Inferior parietal cortex (tissue), 1 donor: ENCODE data around the gene S100A14.
"Not testable (repeated sequence)": the region's sequence is repeated elsewhere in the genome, so short reads cannot be mapped to it uniquely, and the experiment has no call there.

Experiments used
- DNase-seq: peaks from one replicate; pipeline ENCODE4 v3.0.0-alpha.2; 2016; ENCODE audit errors: extremely low spot score

S100A14 gene

GRCh38 chr1:153587314-153587713, 28.8 kb downstream of the S100A14 start:
- DNase-seq = no peak

- DNase-seq = no peak
These were observed 29.8 kb downstream of the S100A14 start for GRCh38 chr1:153586347-153586746.

- no peak for DNase-seq
These were observed 31.1 kb downstream of the S100A14 start for GRCh38 chr1:153585006-153585405.

GRCh38 chr1:153583976-153584375, 32.1 kb downstream of the S100A14 start:
- no peak for DNase-seq

GRCh38 chr1:153583514-153583913, 32.6 kb downstream of the S100A14 start:
- DNase-seq = not testable (repeated sequence)

GRCh38 chr1:153582836-153583235, 33.3 kb downstream of the S100A14 start:
- not testable (repeated sequence) for DNase-seq

- no peak for DNase-seq
These were observed 37.2 kb downstream of the S100A14 start for GRCh38 chr1:153578936-153579335.

GRCh38 chr1:153578490-153578889, 37.6 kb downstream of the S100A14 start:
- no peak for DNase-seq

- DNase-seq = no peak
These were observed 38.5 kb downstream of the S100A14 start for GRCh38 chr1:153577624-153578051.

- no peak for DNase-seq
These were observed 39.0 kb downstream of the S100A14 start for GRCh38 chr1:153577138-153577537.

- not testable (repeated sequence) for DNase-seq
These were observed 40.6 kb downstream of the S100A14 start for GRCh38 chr1:153575497-153575896.

GRCh38 chr1:153575081-153575491, 41.0 kb downstream of the S100A14 start:
- DNase-seq = not testable (repeated sequence)

- DNase-seq = no peak
These were observed 42.8 kb downstream of the S100A14 start for GRCh38 chr1:153573351-153573750.

GRCh38 chr1:153572569-153573015, 43.5 kb downstream of the S100A14 start:
- peak; percentile 79 for DNase-seq

- DNase-seq = peak; percentile 15
These were observed 44.4 kb downstream of the S100A14 start for GRCh38 chr1:153571706-153572105.

GRCh38 chr1:153570874-153571273, 45.3 kb downstream of the S100A14 start:
- no peak for DNase-seq

- no peak for DNase-seq
These were observed 46.7 kb downstream of the S100A14 start for GRCh38 chr1:153569465-153569864.

- peak; percentile 88 for DNase-seq
These were observed 47.6 kb downstream of the S100A14 start for GRCh38 chr1:153568367-153569099.

GRCh38 chr1:153567621-153568366, 48.3 kb downstream of the S100A14 start:
- DNase-seq = no peak

- no peak for DNase-seq
These were observed 49.4 kb downstream of the S100A14 start for GRCh38 chr1:153566414-153567371.

GRCh38 chr1:153565529-153566374, 50.4 kb downstream of the S100A14 start, which contains the start of gene S100A2:
TSS of gene S100A2 (minus strand) at chr1:153565844. CDS start at chr1:153563877, 1,967 bp downstream.
- DNase-seq = no peak
